HG03342 (cell line): Measurements from ENCODE around the gene TREH.

Experiments used
- ATAC-seq: cut with Tn5 transposase; IDR thresholded peaks from one replicate; pipeline ENCODE4 v1.9.1; 2021; ENCODE audit warnings: mild to moderate bottlenecking, moderate library complexity; ENCODE audit not compliant: unreplicated experiment

The TREH gene

GRCh38 chr11:118670063-118670462 lies 9.4 kb downstream of the TREH start:
- no peak for ATAC-seq

DNA sequence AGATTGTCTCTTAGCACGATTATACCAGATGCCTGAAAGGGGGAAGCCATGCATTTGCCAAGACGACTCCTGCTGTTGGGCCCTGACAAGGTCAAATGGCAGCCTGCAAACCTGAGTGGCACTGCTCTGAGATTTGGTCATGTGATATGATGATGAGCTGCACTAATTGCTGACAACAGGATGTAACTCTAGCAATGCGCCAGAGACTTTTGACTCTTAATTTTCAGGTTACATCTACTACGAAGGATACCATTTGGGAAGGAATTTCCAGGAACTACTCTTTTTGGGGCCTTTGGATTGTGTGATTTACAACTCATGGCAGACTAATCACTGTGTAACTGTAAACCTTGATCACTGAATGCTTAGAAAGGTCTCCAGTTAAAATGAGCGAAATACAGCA lies 13.1 kb downstream of the TREH start:
- no peak for ATAC-seq

GRCh38 chr11:118663902-118664301 lies 15.5 kb downstream of the TREH start:
- no peak for ATAC-seq

DNA sequence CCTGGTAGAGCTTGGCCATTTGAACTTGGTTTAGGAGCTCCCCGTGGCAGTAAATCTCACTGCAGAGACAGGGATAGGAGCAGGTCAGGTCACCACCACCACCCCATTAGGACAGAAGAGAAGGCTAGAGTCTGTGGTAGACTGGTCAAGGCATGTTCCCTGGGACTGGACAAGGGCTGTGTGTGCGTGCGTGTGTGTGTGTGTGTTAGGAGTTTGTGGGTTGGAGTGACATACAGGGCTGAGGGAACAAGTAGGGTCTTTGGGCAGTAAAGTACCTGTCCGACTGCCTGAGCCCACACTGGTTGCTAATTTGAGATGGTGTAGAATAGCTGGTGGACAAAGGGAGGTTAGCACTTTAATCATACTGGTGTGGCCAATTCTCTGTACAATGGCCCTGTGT lies 16.1 kb downstream of the TREH start:
- ATAC-seq: no peak

- ATAC-seq: no peak
These were observed 16.8 kb downstream of the TREH start for GRCh38 chr11:118662401-118663271.

GRCh38 chr11:118661425-118662301 lies 17.8 kb downstream of the TREH start:
- ATAC-seq: no peak

- no peak for ATAC-seq
These were observed 18.6 kb downstream of the TREH start for GRCh38 chr11:118660681-118661424.

DNA sequence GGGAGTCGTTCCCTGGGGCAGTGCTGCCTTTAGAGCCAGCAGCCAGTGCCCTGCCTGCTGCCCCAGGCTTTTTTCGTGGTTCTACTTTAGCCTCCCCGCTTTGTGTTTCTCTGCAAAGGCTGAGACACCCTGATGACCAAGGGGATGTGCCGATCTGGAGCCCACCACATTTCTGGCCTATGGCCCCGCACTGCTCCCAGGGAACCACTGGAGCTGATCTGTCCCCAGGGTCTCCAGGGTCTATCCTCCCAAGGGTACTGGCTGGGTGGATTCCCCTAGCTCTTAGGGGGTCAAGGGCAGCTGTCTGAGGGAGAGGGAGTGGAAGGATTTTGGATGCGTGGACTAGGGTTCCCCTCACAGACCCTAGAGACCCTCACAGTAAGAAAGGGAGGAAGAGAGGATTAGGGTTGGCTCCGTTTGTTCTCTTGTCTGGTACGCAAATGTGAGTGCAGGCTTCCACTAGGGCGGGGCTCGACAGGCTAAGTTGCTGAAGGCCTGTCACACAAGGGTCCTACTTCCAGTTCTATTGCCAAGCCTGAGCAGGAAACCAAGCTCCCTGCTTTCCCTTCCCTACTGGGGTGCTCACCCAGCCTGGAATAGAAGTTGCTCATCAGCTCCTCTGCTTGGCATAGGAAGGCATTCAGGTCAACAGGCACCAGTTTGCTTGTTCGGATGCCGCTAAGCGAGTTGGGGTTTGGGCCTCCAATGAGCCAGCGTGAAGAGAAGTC lies 19.3 kb downstream of the TREH start:
- ATAC-seq: no peak

DNA sequence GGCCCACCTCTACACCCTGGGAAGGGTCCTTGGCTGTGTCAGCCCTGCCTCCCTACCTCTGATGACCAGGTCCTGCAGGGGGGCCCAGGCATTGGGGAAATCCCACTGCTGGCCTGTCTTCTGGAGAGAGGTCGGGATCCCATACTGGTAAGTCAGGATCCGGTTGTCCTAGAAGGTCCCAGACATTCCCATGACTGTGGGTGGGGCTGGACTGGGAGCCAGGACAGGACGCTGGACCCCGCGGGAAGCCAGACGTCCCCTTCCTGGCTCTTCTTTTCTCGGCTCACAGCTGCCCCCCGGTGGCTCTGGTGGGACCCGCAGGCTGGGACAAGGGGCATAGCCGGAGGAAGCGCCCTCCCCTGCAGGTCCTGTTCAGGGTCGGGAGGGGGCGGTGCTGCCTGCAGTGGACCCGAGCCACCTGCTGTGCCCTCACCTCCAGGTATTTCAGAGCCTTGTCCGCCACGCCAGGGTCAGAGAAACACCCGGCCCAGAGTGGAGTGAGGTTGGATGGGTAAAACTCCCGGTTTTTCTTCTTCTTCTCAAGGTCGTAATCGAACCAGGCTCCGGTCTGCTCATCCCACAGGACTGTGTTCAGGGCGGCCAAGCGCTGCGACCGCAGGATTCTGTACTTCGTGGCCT lies 20.0 kb downstream of the TREH start:
- peak; percentile 88 for ATAC-seq

DNA sequence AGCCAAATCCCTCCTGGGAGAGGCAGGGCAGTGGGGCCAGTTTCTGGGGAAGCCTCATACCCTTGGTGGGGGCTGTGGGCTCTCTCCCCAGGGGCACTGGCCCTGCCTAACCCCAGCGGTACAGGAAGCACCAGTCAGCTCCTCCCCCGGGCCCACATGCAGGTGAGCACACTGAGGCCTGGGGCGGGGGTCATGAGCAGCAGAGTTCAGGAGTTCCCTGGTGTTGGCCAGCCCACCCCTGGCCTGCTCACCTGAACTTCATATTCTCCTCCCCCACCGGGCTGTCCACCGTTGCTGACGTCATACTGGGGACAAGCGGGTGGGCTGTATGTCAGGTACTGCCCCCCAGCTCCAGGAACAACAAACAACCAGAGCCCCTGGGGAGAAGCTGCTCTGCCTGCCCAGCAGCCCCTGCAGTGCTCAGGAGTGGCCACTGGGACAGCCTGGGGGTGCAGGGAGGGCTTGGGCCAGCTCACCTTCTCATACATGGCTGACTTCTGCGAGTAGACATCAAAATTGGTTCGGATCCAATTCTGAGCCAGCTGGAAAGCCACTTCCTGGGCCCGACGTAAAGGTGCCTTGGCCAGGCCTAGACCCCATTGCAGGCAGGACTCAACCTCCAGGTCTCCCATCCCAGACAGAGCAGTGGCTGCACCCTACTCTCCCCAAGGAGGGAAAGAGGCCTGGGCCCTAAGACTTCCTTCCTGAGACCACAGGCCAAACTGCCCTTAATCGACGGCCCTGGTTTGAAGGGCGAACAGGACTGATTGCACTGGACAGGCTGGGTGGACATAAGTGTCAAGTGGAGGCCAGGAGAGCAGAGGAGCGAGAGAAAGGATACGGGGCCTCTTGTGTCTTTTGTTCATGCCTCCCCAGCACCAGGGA lies 20.8 kb downstream of the TREH start:
- ATAC-seq: no peak

GRCh38 chr11:118657709-118658428 lies 21.6 kb downstream of the TREH start:
- no peak for ATAC-seq

- no peak for ATAC-seq
These were observed 22.2 kb downstream of the TREH start for GRCh38 chr11:118657238-118657637.

GRCh38 chr11:118656563-118657165 lies 22.8 kb downstream of the TREH start:
- no peak for ATAC-seq

DNA sequence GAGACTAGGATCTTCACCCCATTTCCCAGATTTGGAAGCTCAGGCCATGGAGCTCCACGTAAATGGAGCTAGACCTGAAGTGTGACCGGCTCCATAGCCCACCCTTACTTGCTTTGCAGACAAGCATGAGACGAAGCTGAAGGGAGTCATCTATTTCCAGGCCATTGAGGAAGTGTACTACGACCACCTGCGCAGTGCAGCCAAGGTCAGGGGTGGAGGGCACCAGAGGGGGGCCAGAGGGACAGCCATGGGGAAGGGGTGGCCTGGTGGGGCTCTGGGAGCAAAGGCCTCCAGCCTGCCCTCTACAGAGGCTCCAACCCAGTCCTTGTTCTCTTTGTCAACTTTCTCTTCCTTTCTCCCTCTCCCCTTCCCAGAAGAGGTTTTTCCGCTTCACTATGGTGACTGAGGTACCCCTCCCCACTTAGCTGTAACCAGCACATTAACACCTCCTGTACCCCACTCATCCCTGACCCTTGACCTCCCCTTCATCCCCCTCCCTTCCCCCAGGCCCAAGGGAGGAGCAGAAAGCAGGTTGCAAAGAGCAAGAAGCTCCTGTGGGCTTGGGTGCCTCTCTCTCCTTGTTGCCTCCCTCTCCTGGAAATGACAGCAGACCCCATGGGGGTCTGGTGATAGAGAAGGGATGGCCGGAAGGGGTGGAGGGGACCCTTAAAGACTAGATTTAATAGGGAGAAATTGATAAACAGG lies 23.8 kb downstream of the TREH start:
- no peak for ATAC-seq

- no peak for ATAC-seq
These were observed 25.6 kb downstream of the TREH start for GRCh38 chr11:118653684-118654390.

- no peak for ATAC-seq
These were observed 26.7 kb downstream of the TREH start for GRCh38 chr11:118652681-118653181.

DNA sequence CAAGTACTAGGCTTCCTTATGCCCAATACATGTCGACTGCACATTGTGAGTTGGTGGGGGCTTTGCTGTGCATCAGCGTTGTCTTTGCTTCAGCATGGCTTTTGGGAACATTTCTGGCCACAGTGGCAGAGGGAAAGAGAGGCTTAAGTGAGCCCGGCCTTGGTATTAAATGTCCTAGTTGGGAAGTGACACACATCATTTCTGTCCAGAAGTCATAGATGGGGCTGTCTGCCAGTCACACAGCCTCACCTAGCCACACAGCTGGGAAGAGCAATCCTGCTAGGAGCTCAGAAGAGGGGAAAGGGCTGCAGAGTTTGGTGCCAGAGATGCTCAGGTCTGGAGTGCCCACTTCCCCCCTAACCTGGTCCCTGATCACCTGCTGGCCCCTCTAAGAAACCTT lies 27.6 kb downstream of the TREH start:
- no peak for ATAC-seq
